Thoracic aorta (tissue), 2 donors: ENCODE results near the gene RACK1. TPM values are rescaled to one million over a fixed set of nuclear protein-coding genes. Genes with fewer than 3 reads are reported as not detected.
"Not testable (repeated sequence)": the region's sequence is repeated elsewhere in the genome, so short reads cannot be mapped to it uniquely, and the experiment has no call there.

Source experiments
- ATAC-seq: fragments of 150-250 bp; one replicate; pipeline ENCODE4 v1.8.0; 2017; ENCODE audit warnings: low read depth; ENCODE audit not compliant: insufficient number of reproducible peaks, low FRiP score
- DNase-seq: peaks from one replicate; pipeline ENCODE4 v3.0.0-alpha.2; 2020; ENCODE audit warnings: low spot score
- H3K27ac ChIP-seq, 2 donors: fragments of 200-600 bp; sonication (generic); 1 replicate in 1 of 2; 2 replicates in 1 of 2; pipeline ENCODE4 v1.5.1; 2016; ENCODE audit warnings: mild to moderate bottlenecking in 2 of 2, moderate library complexity in 2 of 2
- H3K27me3 ChIP-seq: fragments of 200-600 bp; sonication (generic); replicated peaks from 2 replicates; pipeline ENCODE4 v1.6.0; 2016; ENCODE audit warnings: mild to moderate bottlenecking; ENCODE audit not compliant: insufficient read depth
- H3K36me3 ChIP-seq: fragments of 200-600 bp; sonication (generic); one replicate; pipeline ENCODE4 v1.5.1; 2016
- H3K4me1 ChIP-seq, 2 donors: fragments of 200-600 bp; sonication (generic); 1 replicate in 1 of 2; 2 replicates in 1 of 2; pipeline versions ENCODE4 v1.5.1 to v1.6.0; 2016; ENCODE audit warnings: low read depth in 2 of 2, mild to moderate bottlenecking in 1 of 2; ENCODE audit not compliant: control insufficient read depth in 1 of 2
- H3K4me3 ChIP-seq: fragments of 200-600 bp; sonication (generic); 2 replicates; pipeline ENCODE4 v1.5.1; 2016; ENCODE audit warnings: mild to moderate bottlenecking
- H3K9me3 ChIP-seq: fragments of 200-600 bp; sonication (generic); 2 replicates; pipeline ENCODE4 v1.5.1; 2016
- CTCF ChIP-seq: fragments of 200-600 bp; sonication (generic); IDR thresholded peaks from one replicate; pipeline ENCODE4 v1.5.1; 2019; ENCODE audit warnings: antibody characterized with exemption
- total RNA-seq, 2 donors: library from RNA; depleted of rRNA; stranded (reverse); fragments of >200 nt; gene quantifications; one replicate each; pipeline versions ENCODE4 v1.1.0 to v1.2.3, GENCODE V29; 2016

RACK1 gene
- total RNA-seq, 2 donors from 2014 or later = 1,534 to 1,629 TPM

- Histone ChIP-seq H3K9me3 (no peaks in the 10 kb centered on the region), H3K4me1 (no peaks in the 10 kb centered on the region), H3K4me3 (no peak overlapping the region), H3K27ac (no peak overlapping the region), H3K27me3 (no peaks in the 10 kb centered on the region), H3K36me3 (no peaks in the 10 kb centered on the region)
- ATAC-seq (no peak), DNase-seq (no peak)
- no peak for TF ChIP-seq CTCF
Measured at GRCh38 chr5:181282874-181283273, 39.2 kb upstream of the RACK1 start.

GRCh38 chr5:181282415-181282814, 38.7 kb upstream of the RACK1 start:
- not testable (repeated sequence) for H3K36me3 ChIP-seq, H3K4me1 ChIP-seq, DNase-seq, ATAC-seq, H3K4me3 ChIP-seq, H3K27ac ChIP-seq, H3K27me3 ChIP-seq, H3K9me3 ChIP-seq

GRCh38 chr5:181281984-181282316, 38.2 kb upstream of the RACK1 start:
- DNase-seq (no peak), ATAC-seq (no peak)
- Histone ChIP-seq H3K9me3 (no peaks in the 10 kb centered on the region), H3K36me3 (no peaks in the 10 kb centered on the region), H3K27me3 (no peaks in the 10 kb centered on the region), H3K4me3 (no peak overlapping the region), H3K27ac (no peak overlapping the region), H3K4me1 (no peaks in the 10 kb centered on the region)
- TF ChIP-seq CTCF = no peak

- H3K4me1 ChIP-seq = no peaks in the 10 kb centered on the region
- no peak for TF ChIP-seq CTCF
- no peak for ATAC-seq
Measured at GRCh38 chr5:181281077-181281983, 37.6 kb upstream of the RACK1 start.

GRCh38 chr5:181280251-181280762, 36.6 kb upstream of the RACK1 start:
- Histone ChIP-seq H3K4me3 (no peak overlapping the region), H3K27me3 (no peaks in the 10 kb centered on the region), H3K27ac (no peak overlapping the region), H3K9me3 (no peaks in the 10 kb centered on the region), H3K4me1 (no peaks in the 10 kb centered on the region), H3K36me3 (no peaks in the 10 kb centered on the region)
- TF ChIP-seq CTCF = no peak
- DNase-seq (no peak), ATAC-seq (no peak)

More at GRCh38 chr5:181281077-181281983, 37.6 kb upstream of the RACK1 start:
- Histone ChIP-seq H3K4me3 (no peak overlapping the region), H3K27ac (no peak overlapping the region), H3K9me3 (no peaks in the 10 kb centered on the region), H3K27me3 (no peaks in the 10 kb centered on the region), H3K36me3 (no peaks in the 10 kb centered on the region)
- no peak for DNase-seq

- not testable (repeated sequence) for DNase-seq, H3K27me3 ChIP-seq, ATAC-seq, H3K4me3 ChIP-seq, H3K36me3 ChIP-seq, H3K27ac ChIP-seq, H3K4me1 ChIP-seq, H3K9me3 ChIP-seq
Measured at GRCh38 chr5:181273433-181273744, 29.7 kb upstream of the RACK1 start.
